ENCODE measurements around the gene CACNA2D4.

CACNA2D4 gene

GRCh38 chr12:1808036-1808797 lies 110.2 kb downstream of the CACNA2D4 start:
- Histone ChIP-seq H3K4me1 (ENCODE audit: control insufficient read depth in 1 of 2, insufficient read depth in 2 of 2, low read length in 2 of 2) (peaks cover 0 to 3% of the 10 kb centered on the region in 2 donors), H3K27me3 (ENCODE audit: low read depth, low read length) (no peaks in the 10 kb centered on the region), H3K27ac (ENCODE audit: low read length) (no peak overlapping the region)

GRCh38 chr12:1807087-1807860 lies 111.2 kb downstream of the CACNA2D4 start:
- H3K27ac ChIP-seq (ENCODE audit: low read length) = no peak overlapping the region
- no peaks in the 10 kb centered on the region for H3K9me3 ChIP-seq (ENCODE audit: control insufficient read depth in 1 of 2, low read length in 2 of 2)
- H3K36me3 ChIP-seq (ENCODE audit: control insufficient read depth in 1 of 2, insufficient read depth in 2 of 2, low read length in 2 of 2) = no peaks in the 10 kb centered on the region
- no peak overlapping the region for H3K4me3 ChIP-seq (ENCODE audit: low read depth in 1 of 2, low read length in 2 of 2)
- peaks cover 0 to 3% of the 10 kb centered on the region in 2 donors for H3K4me1 ChIP-seq (ENCODE audit: control insufficient read depth in 1 of 2, insufficient read depth in 2 of 2, low read length in 2 of 2)
- no peaks in the 10 kb centered on the region for H3K27me3 ChIP-seq (ENCODE audit: low read depth, low read length)

More at GRCh38 chr12:1808036-1808797, 110.2 kb downstream of the CACNA2D4 start:
- H3K9me3 ChIP-seq (ENCODE audit: control insufficient read depth in 1 of 2, low read length in 2 of 2) = no peaks in the 10 kb centered on the region
- no peak overlapping the region for H3K4me3 ChIP-seq (ENCODE audit: low read depth in 1 of 2, low read length in 2 of 2)
- no peaks in the 10 kb centered on the region for H3K36me3 ChIP-seq (ENCODE audit: control insufficient read depth in 1 of 2, insufficient read depth in 2 of 2, low read length in 2 of 2)

GRCh38 chr12:1806301-1807086 lies 112.0 kb downstream of the CACNA2D4 start:
- Histone ChIP-seq H3K4me3 (ENCODE audit: low read depth in 1 of 2, low read length in 2 of 2) (no peak overlapping the region), H3K27ac (ENCODE audit: low read length) (no peak overlapping the region), H3K27me3 (ENCODE audit: low read depth, low read length) (no peaks in the 10 kb centered on the region), H3K9me3 (ENCODE audit: control insufficient read depth in 1 of 2, low read length in 2 of 2) (no peaks in the 10 kb centered on the region), H3K4me1 (ENCODE audit: control insufficient read depth in 1 of 2, insufficient read depth in 2 of 2, low read length in 2 of 2) (peaks cover 0 to 3% of the 10 kb centered on the region in 2 donors), H3K36me3 (ENCODE audit: control insufficient read depth in 1 of 2, insufficient read depth in 2 of 2, low read length in 2 of 2) (no peaks in the 10 kb centered on the region)

- Histone ChIP-seq H3K36me3 (ENCODE audit: control insufficient read depth in 1 of 2, insufficient read depth in 2 of 2, low read length in 2 of 2) (no peaks in the 10 kb centered on the region), H3K27ac (ENCODE audit: low read length) (no peak overlapping the region), H3K9me3 (ENCODE audit: control insufficient read depth in 1 of 2, low read length in 2 of 2) (no peaks in the 10 kb centered on the region), H3K4me1 (ENCODE audit: control insufficient read depth in 1 of 2, insufficient read depth in 2 of 2, low read length in 2 of 2) (peaks cover 0 to 2% of the 10 kb centered on the region in 2 donors), H3K27me3 (ENCODE audit: low read depth, low read length) (no peaks in the 10 kb centered on the region), H3K4me3 (ENCODE audit: low read depth in 1 of 2, low read length in 2 of 2) (no peak overlapping the region)
These were observed 112.9 kb downstream of the CACNA2D4 start for GRCh38 chr12:1805441-1806081.

- Histone ChIP-seq H3K9me3 (ENCODE audit: control insufficient read depth in 1 of 2, low read length in 2 of 2) (no peaks in the 10 kb centered on the region), H3K27me3 (ENCODE audit: low read depth, low read length) (no peaks in the 10 kb centered on the region), H3K4me1 (ENCODE audit: control insufficient read depth in 1 of 2, insufficient read depth in 2 of 2, low read length in 2 of 2) (no peaks in the 10 kb centered on the region), H3K4me3 (ENCODE audit: low read depth in 1 of 2, low read length in 2 of 2) (no peak overlapping the region), H3K36me3 (ENCODE audit: control insufficient read depth in 1 of 2, insufficient read depth in 2 of 2, low read length in 2 of 2) (no peaks in the 10 kb centered on the region), H3K27ac (ENCODE audit: low read length) (no peak overlapping the region)
These were observed 113.7 kb downstream of the CACNA2D4 start for GRCh38 chr12:1804545-1805332.

GRCh38 chr12:1803736-1804135 lies 114.7 kb downstream of the CACNA2D4 start:
- Histone ChIP-seq H3K27me3 (ENCODE audit: low read depth, low read length) (no peaks in the 10 kb centered on the region), H3K4me3 (ENCODE audit: low read depth in 1 of 2, low read length in 2 of 2) (no peak overlapping the region), H3K36me3 (ENCODE audit: control insufficient read depth in 1 of 2, insufficient read depth in 2 of 2, low read length in 2 of 2) (no peaks in the 10 kb centered on the region), H3K27ac (ENCODE audit: low read length) (no peak overlapping the region), H3K4me1 (ENCODE audit: control insufficient read depth in 1 of 2, insufficient read depth in 2 of 2, low read length in 2 of 2) (no peaks in the 10 kb centered on the region), H3K9me3 (ENCODE audit: control insufficient read depth in 1 of 2, low read length in 2 of 2) (no peaks in the 10 kb centered on the region)

- Histone ChIP-seq H3K27me3 (ENCODE audit: low read depth, low read length) (no peaks in the 10 kb centered on the region), H3K27ac (ENCODE audit: low read length) (no peak overlapping the region), H3K4me3 (ENCODE audit: low read depth in 1 of 2, low read length in 2 of 2) (no peak overlapping the region), H3K9me3 (ENCODE audit: control insufficient read depth in 1 of 2, low read length in 2 of 2) (no peaks in the 10 kb centered on the region), H3K36me3 (ENCODE audit: control insufficient read depth in 1 of 2, insufficient read depth in 2 of 2, low read length in 2 of 2) (no peaks in the 10 kb centered on the region), H3K4me1 (ENCODE audit: control insufficient read depth in 1 of 2, insufficient read depth in 2 of 2, low read length in 2 of 2) (no peaks in the 10 kb centered on the region)
These were observed 117.0 kb downstream of the CACNA2D4 start for GRCh38 chr12:1801303-1801975.

GRCh38 chr12:1800401-1801302 lies 117.8 kb downstream of the CACNA2D4 start:
- H3K9me3 ChIP-seq (ENCODE audit: control insufficient read depth in 1 of 2, low read length in 2 of 2) = no peaks in the 10 kb centered on the region
- no peak overlapping the region for H3K27ac ChIP-seq (ENCODE audit: low read length)
- H3K4me3 ChIP-seq (ENCODE audit: low read depth in 1 of 2, low read length in 2 of 2) = no peak overlapping the region
- H3K27me3 ChIP-seq (ENCODE audit: low read depth, low read length) = no peaks in the 10 kb centered on the region
- peaks cover 0 to 4% of the 10 kb centered on the region in 2 donors for H3K4me1 ChIP-seq (ENCODE audit: control insufficient read depth in 1 of 2, insufficient read depth in 2 of 2, low read length in 2 of 2)
- no peaks in the 10 kb centered on the region for H3K36me3 ChIP-seq (ENCODE audit: control insufficient read depth in 1 of 2, insufficient read depth in 2 of 2, low read length in 2 of 2)

GRCh38 chr12:1799882-1800400 lies 118.5 kb downstream of the CACNA2D4 start:
- Histone ChIP-seq H3K4me1 (ENCODE audit: control insufficient read depth in 1 of 2, insufficient read depth in 2 of 2, low read length in 2 of 2) (peaks cover 0 to 8% of the 10 kb centered on the region in 2 donors), H3K27me3 (ENCODE audit: low read depth, low read length) (no peaks in the 10 kb centered on the region), H3K9me3 (ENCODE audit: control insufficient read depth in 1 of 2, low read length in 2 of 2) (no peaks in the 10 kb centered on the region), H3K4me3 (ENCODE audit: low read depth in 1 of 2, low read length in 2 of 2) (no peak overlapping the region), H3K36me3 (ENCODE audit: control insufficient read depth in 1 of 2, insufficient read depth in 2 of 2, low read length in 2 of 2) (no peaks in the 10 kb centered on the region), H3K27ac (ENCODE audit: low read length) (no peak overlapping the region)
